Kidney capillary endothelial cell (primary cell): ENCODE data around the gene CPT1C.

Source experiments
- DNase-seq: peaks from one replicate; pipeline ENCODE4 v3.0.0-alpha.2; 2018; ENCODE audit warnings: low spot score

The CPT1C gene

DNA sequence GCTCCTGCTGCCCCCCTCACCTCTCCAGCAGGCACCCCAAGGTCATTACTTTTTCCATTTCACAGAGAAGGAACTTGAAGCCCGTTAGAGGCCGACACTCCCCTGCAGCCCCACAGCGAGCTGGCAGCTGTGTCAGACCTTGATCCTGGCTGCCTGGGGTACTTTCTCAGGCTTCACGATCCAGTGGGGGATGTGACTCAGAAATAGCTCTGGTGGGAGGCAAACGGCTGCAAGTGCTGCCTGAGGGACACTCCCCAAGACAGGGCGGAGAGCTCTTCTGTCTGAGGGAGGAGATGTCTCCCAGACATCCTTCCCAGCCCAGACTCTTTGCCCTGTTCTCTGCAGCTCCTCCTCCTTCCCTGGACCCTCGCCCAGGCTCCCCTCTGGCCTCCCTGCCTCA, 67.4 kb downstream of the CPT1C start:
- peak; percentile 71 for DNase-seq

DNA sequence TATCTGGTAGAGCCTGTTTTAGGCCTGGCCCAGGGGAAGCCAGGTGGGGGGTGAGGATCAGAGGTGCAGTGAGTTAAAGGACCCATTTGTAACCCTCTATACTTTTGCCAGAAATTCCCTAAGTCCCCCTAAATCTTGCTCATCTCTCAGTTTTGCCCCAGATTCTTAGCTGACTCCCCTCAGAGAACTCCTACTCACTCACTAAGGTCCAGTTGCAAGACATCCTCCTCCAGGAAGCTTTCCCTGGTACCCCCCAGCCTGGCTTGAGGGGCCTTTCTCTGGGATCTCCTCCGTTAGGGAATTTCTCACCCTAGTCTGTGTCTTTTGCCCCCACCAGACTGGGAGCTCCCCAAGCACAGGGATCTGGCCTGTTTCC, 70.3 kb downstream of the CPT1C start:
- no peak for DNase-seq

DNA sequence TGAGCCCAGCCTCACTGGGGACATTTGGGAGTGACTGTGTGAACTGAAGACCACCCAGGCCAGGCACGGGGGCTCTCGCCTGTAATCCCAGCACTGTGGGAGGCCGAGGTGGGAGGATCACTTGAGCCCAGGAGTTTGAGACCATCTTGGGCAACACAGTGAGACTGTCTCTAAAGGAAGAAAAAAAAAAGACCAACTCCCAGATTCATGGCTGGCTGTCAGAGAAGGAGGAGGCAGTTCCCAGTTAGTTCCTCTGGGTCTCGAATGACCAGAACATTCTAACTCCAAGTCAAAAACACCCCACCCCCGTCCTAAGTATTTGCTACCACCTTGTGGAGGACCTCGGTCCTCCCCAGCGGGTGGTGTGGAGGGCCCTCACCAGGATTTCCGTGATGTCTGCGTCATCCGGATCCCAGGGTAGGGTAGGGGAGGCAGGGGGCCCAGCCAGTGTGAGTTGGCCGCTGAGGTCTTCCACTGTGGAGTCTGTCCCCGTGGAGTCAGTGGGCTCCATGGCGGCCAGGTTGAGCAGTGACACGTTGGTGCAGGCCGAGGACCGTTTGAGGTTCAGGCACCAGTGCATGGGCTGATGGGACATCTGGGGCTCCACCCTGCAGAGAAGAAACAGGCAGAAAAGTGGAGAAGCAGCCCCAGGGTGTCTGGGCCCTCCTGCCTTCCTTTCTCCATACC, 70.9 kb downstream of the CPT1C start:
- peak; percentile 69 for DNase-seq

DNA sequence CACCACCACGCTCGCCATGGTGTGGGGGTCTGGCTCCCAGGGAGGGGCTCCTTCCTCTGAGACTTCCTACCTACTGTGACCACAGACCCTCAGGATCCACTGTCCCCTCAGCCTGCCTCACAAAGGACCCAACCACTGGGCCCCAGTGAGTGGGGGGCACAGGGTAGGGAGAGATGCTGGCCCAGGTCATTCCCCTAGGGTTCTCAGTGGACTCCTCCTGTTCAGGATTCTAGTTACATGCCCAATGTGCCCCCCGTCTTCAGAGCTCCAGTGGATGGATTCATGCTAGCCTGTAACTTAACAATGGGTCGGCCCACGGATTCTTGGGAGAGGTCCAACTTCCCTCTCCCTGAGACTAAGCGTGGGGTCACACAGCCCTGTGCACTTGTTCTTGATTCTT, 72.3 kb downstream of the CPT1C start, which contains the start of gene TSKS:
TSKS (minus strand) TSS at position 77 of the 400 bp plus-strand sequence; CDS start at position 18, 59 bp downstream.
- no peak for DNase-seq
